Peyer's patch (tissue), 4 donors: ENCODE results near the gene MRGPRG.

Source experiments
- CTCF ChIP-seq, 6 experiments: fragments of 450-650 bp in 4 of 6; fragments of 200-600 bp in 2 of 6; sonication (generic) in 1 of 6; IDR thresholded peaks; one replicate each; pipeline ENCODE4 v1.5.1; 2017 to 2019; ENCODE audit warnings: antibody characterized with exemption in 6 of 6, mild to moderate bottlenecking in 3 of 6, moderate library complexity in 1 of 6
- POLR2A ChIP-seq, 2 donors: fragments of 450-650 bp; IDR thresholded peaks; one replicate each; pipeline ENCODE4 v1.5.1; 2017; ENCODE audit warnings: antibody characterized with exemption in 2 of 2, mild to moderate bottlenecking in 2 of 2, moderate library complexity in 2 of 2

GRCh38 chr11:3171931-3172560 lies 46.6 kb downstream of the MRGPRG start:
- TF ChIP-seq POLR2A (IDR thresholded peaks at IDR 0.05) (no peak), CTCF (IDR thresholded peaks at IDR 0.05) (no peak)
